ENCODE data around the gene ATP1A1. TPM values are rescaled to one million over a fixed set of nuclear protein-coding genes. Genes with fewer than 3 reads are reported as not detected.

Gene ATP1A1
- total RNA-seq, 2 donors from 2014 or later = 259 to 313 TPM

- Mint-ChIP-seq H3K27me3 (no peaks in the 10 kb centered on the region), H3K4me3 (peak overlapping the region; percentile 72), H3K4me1 (peaks cover 34% of the 10 kb centered on the region), H3K27ac (peak overlapping the region; percentile 75), H3K36me3 (ENCODE audit: low read depth) (peaks cover 7% of the 10 kb centered on the region)
- DNase-seq = no peak
- no peaks in the 10 kb centered on the region for H3K9me3 ChIP-seq (ENCODE audit: control insufficient read depth, low read length, poor library complexity, severe bottlenecking)
- no peak for ATAC-seq
Measured at GRCh38 chr1:116392717-116393404, 19.8 kb downstream of the ATP1A1 start.

DNA sequence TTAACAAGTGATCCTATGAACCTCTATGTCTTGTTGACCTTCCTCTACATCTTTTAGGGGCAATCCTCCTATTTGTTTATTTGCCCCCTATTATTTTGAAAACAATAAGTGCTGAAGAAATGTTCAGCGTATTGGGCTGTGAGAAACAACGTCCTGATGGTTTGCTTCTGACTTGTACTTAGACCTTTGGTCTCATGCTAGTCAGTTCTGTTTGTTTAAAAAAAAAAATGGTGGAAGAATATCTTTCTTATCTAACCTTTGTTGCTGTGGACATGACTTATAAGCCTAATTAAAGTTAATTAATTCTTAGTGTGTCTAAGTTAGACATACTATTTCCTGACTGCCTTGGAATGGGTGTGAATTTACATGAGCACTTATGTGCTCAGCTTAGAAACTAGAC, 20.7 kb downstream of the ATP1A1 start:
- peaks cover 25% of the 10 kb centered on the region for H3K4me1 Mint-ChIP-seq
- no peak for DNase-seq
- H3K36me3 Mint-ChIP-seq (ENCODE audit: low read depth) = peaks cover 8% of the 10 kb centered on the region
- no peak for ATAC-seq
- no peak overlapping the region for H3K4me3 Mint-ChIP-seq
- peak overlapping the region; percentile 75 for H3K27ac Mint-ChIP-seq
- H3K9me3 ChIP-seq (ENCODE audit: control insufficient read depth, low read length, poor library complexity, severe bottlenecking) = no peaks in the 10 kb centered on the region
- H3K27me3 Mint-ChIP-seq = no peaks in the 10 kb centered on the region

GRCh38 chr1:116394270-116394669, 21.2 kb downstream of the ATP1A1 start:
- no peaks in the 10 kb centered on the region for H3K27me3 Mint-ChIP-seq
- DNase-seq = no peak
- H3K27ac Mint-ChIP-seq = peak overlapping the region; percentile 75
- no peaks in the 10 kb centered on the region for H3K9me3 ChIP-seq (ENCODE audit: control insufficient read depth, low read length, poor library complexity, severe bottlenecking)
- peaks cover 8% of the 10 kb centered on the region for H3K36me3 Mint-ChIP-seq (ENCODE audit: low read depth)
- no peak for ATAC-seq
- H3K4me3 Mint-ChIP-seq = no peak overlapping the region
- H3K4me1 Mint-ChIP-seq = peaks cover 22% of the 10 kb centered on the region

GRCh38 chr1:116396769-116397168, 23.7 kb downstream of the ATP1A1 start:
- Mint-ChIP-seq H3K4me1 (peaks cover 16% of the 10 kb centered on the region), H3K4me3 (no peak overlapping the region), H3K27me3 (no peaks in the 10 kb centered on the region), H3K36me3 (ENCODE audit: low read depth) (peaks cover 9% of the 10 kb centered on the region), H3K27ac (peak overlapping the region; percentile 75)
- ATAC-seq (no peak), DNase-seq (no peak)
- H3K9me3 ChIP-seq (ENCODE audit: control insufficient read depth, low read length, poor library complexity, severe bottlenecking) = no peaks in the 10 kb centered on the region

DNA sequence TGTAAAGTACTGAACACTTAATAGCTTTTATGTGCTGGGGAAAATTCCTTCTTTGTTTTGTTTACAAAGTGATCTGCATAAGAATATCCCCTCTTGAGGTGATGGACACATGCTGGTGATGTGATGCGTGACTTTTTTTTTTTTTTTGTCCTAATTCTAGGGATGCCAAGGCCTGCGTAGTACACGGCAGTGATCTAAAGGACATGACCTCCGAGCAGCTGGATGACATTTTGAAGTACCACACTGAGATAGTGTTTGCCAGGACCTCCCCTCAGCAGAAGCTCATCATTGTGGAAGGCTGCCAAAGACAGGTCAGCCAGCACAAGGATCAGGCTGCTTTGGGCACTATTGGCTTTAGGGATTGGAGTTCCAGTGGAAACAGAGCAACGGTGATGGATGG, 24.7 kb downstream of the ATP1A1 start:
- no peaks in the 10 kb centered on the region for H3K9me3 ChIP-seq (ENCODE audit: control insufficient read depth, low read length, poor library complexity, severe bottlenecking)
- ATAC-seq (no peak), DNase-seq (no peak)
- H3K4me1 Mint-ChIP-seq = peaks cover 16% of the 10 kb centered on the region
- H3K4me3 Mint-ChIP-seq = no peak overlapping the region
- H3K27me3 Mint-ChIP-seq = no peaks in the 10 kb centered on the region
- H3K27ac Mint-ChIP-seq = peak overlapping the region; percentile 75
- H3K36me3 Mint-ChIP-seq (ENCODE audit: low read depth) = peaks cover 14% of the 10 kb centered on the region

- H3K4me3 Mint-ChIP-seq = peak overlapping the region; percentile 45
- peaks cover 17% of the 10 kb centered on the region for H3K36me3 Mint-ChIP-seq (ENCODE audit: low read depth)
- DNase-seq (no peak), ATAC-seq (no peak)
- peaks cover 17% of the 10 kb centered on the region for H3K4me1 Mint-ChIP-seq
- no peaks in the 10 kb centered on the region for H3K9me3 ChIP-seq (ENCODE audit: control insufficient read depth, low read length, poor library complexity, severe bottlenecking)
- H3K27ac Mint-ChIP-seq = peak overlapping the region; percentile 91
- H3K27me3 Mint-ChIP-seq = no peaks in the 10 kb centered on the region
Measured at GRCh38 chr1:116400780-116401179, 27.7 kb downstream of the ATP1A1 start.

- DNase-seq = no peak
- no peaks in the 10 kb centered on the region for H3K9me3 ChIP-seq (ENCODE audit: control insufficient read depth, low read length, poor library complexity, severe bottlenecking)
- no peak for ATAC-seq
- peak overlapping the region; percentile 91 for H3K27ac Mint-ChIP-seq
- peaks cover 21% of the 10 kb centered on the region for H3K4me1 Mint-ChIP-seq
- peaks cover 21% of the 10 kb centered on the region for H3K36me3 Mint-ChIP-seq (ENCODE audit: low read depth)
- no peaks in the 10 kb centered on the region for H3K27me3 Mint-ChIP-seq
- H3K4me3 Mint-ChIP-seq = no peak overlapping the region
Measured at GRCh38 chr1:116401646-116402176, 28.7 kb downstream of the ATP1A1 start.

DNA sequence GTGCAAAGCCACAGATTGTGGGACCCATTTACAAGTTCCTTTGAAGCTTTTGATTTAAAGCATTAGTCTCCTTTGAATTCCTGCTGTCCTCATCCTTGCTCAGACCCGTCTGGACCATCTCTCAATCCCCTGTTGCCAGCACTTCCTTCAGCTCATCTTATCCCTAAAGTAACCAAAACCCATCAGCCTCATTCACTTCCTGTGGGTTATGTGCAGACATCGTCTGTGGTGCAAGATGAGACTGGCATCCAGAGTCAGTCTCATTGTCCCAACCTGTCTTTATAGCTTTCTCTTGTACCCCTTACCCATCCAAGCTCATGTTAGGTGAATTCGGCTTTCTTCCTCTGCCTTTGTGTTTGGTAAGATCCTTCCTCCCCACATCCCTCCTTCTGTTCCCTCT, 29.3 kb downstream of the ATP1A1 start:
- DNase-seq (no peak), ATAC-seq (no peak)
- peaks cover 24% of the 10 kb centered on the region for H3K4me1 Mint-ChIP-seq
- H3K36me3 Mint-ChIP-seq (ENCODE audit: low read depth) = peaks cover 24% of the 10 kb centered on the region
- H3K4me3 Mint-ChIP-seq = no peak overlapping the region
- no peaks in the 10 kb centered on the region for H3K27me3 Mint-ChIP-seq
- no peaks in the 10 kb centered on the region for H3K9me3 ChIP-seq (ENCODE audit: control insufficient read depth, low read length, poor library complexity, severe bottlenecking)
- peak overlapping the region; percentile 91 for H3K27ac Mint-ChIP-seq

DNA sequence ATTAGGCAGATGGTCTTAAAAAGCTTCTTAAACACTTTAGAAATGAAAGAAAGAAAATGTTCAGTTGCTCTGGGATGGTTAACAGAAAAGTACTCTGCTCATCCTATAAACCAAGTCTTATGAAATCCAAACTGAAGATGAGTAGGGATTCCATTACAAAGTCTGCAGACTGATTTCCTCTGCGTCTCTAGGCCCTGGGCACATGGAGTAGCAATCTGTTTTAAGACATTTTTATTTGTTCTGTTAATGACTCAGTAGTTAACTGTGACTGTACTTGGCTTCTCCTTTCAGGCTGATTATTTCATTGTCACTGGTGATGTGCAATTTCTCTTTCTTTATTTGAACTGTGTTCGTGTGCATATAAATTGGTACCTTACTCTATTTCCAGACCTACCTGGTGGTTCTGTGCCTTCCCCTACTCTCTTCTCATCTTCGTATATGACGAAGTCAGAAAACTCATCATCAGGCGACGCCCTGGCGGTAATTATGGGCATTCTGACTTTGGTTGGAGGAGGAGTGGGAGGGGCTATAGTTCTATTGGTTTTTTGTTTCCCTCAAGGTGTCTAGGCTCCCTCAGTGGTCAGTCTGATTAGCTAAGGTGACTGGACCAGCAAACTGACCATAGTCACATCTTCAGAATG, 30.6 kb downstream of the ATP1A1 start:
- H3K9me3 ChIP-seq (ENCODE audit: control insufficient read depth, low read length, poor library complexity, severe bottlenecking) = no peaks in the 10 kb centered on the region
- Mint-ChIP-seq H3K27ac (peak overlapping the region; percentile 91), H3K4me3 (no peak overlapping the region), H3K4me1 (peaks cover 30% of the 10 kb centered on the region), H3K36me3 (ENCODE audit: low read depth) (peaks cover 22% of the 10 kb centered on the region), H3K27me3 (no peaks in the 10 kb centered on the region)
- DNase-seq (no peak), ATAC-seq (no peak)

GRCh38 chr1:116404699-116405098, 31.7 kb downstream of the ATP1A1 start:
- H3K36me3 Mint-ChIP-seq (ENCODE audit: low read depth) = peaks cover 21% of the 10 kb centered on the region

DNA sequence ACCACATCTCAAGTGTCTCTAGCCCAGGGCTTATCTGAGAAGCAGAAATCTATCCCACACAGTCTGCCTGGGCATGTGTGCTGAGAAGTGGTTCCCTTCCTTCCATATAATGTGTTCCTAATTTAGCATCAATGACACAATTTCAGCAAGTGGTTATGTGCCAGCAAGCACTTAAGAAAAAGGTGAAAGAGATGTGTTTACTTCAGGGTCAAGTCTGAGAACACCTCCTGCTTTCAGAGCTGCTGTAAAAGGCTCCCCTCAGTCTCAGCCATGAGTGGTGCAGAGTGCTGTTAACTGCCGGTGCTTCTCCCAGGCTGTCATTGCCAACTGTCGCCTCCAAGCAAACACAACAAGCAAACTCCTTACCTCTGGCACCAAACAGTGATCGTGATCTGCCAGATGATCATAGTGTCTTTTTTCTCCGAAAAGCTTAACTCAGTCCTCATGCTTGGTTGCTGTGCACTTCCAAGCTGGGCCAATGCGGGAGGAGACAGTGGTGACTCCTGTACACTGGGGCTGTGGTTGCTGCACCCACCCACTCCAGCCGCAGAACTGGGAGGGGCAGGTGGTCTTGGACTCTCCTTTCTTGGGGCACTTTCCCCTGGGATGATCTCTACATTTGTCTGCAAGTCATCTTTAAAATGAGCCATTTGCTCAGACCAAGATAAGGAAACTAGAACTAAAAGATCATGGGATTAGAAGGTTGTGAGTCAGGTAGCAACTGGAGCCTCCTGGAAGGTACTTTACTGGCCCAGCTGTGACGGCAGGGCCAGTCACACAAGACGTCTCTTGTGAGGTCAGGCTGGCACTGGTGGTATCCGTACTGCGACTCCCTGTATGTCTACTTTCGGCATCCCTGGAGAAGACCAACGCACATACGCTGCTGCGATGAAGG, 32.4 kb downstream of the ATP1A1 start:
- H3K9me3 ChIP-seq (ENCODE audit: control insufficient read depth, low read length, poor library complexity, severe bottlenecking) = no peaks in the 10 kb centered on the region
- H3K27me3 Mint-ChIP-seq = no peaks in the 10 kb centered on the region
- H3K4me1 Mint-ChIP-seq = peaks cover 30% of the 10 kb centered on the region
- peak overlapping the region; percentile 80 for H3K27ac Mint-ChIP-seq
- ATAC-seq (no peak), DNase-seq (no peak)
- peaks cover 17% of the 10 kb centered on the region for H3K36me3 Mint-ChIP-seq (ENCODE audit: low read depth)
- no peak overlapping the region for H3K4me3 Mint-ChIP-seq

More at GRCh38 chr1:116404699-116405098, 31.7 kb downstream of the ATP1A1 start:
- Mint-ChIP-seq H3K4me3 (no peak overlapping the region), H3K27ac (no peak overlapping the region), H3K27me3 (no peaks in the 10 kb centered on the region), H3K4me1 (peaks cover 36% of the 10 kb centered on the region)
- DNase-seq = no peak
- no peaks in the 10 kb centered on the region for H3K9me3 ChIP-seq (ENCODE audit: control insufficient read depth, low read length, poor library complexity, severe bottlenecking)
- no peak for ATAC-seq

DNA sequence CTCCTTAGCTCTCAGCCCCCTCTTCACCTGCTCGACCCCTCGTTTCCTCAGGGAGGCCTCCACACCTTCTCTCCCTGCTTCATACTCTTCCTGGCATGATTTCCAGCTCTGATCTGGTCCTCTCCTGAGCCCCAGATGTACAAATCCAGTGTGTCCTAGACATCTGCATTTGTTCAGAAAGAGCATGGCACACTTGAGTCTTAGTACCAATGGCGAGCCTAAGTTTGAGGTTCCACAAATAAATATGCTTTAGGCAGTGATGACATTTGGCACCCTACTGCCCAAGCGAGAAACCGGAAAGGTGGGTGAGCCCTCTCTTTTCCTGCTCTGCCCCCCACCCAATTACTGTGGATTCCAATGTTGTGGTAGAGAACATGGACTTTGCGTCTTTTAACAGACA, 34.0 kb downstream of the ATP1A1 start:
- ATAC-seq (no peak), DNase-seq (no peak)
- peaks cover 30% of the 10 kb centered on the region for H3K4me1 Mint-ChIP-seq
- peaks cover 15% of the 10 kb centered on the region for H3K36me3 Mint-ChIP-seq (ENCODE audit: low read depth)
- H3K9me3 ChIP-seq (ENCODE audit: control insufficient read depth, low read length, poor library complexity, severe bottlenecking) = no peaks in the 10 kb centered on the region
- no peaks in the 10 kb centered on the region for H3K27me3 Mint-ChIP-seq
- H3K4me3 Mint-ChIP-seq = peak overlapping the region; percentile 22
- peak overlapping the region; percentile 80 for H3K27ac Mint-ChIP-seq

DNA sequence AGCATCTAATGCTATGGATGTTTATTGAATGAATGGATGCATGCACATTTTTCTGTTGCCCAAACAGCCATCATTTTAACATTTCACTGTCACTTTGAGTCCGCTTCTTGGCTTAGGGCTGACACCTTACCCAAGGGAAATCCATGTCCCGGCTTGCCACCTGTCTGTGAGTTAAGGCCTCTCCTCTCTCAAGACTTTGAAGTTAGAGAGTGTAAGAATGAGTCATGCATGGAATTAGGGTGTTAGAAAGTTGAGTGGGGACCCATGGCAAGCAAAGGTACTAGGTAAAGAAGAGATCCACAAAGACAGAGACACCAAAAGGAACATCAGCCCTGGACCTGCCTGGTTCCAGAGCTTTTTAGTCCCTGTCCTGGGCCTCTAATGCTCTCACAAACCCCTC, 35.1 kb downstream of the ATP1A1 start:
- no peaks in the 10 kb centered on the region for H3K27me3 Mint-ChIP-seq
- peaks cover 25% of the 10 kb centered on the region for H3K4me1 Mint-ChIP-seq
- H3K9me3 ChIP-seq (ENCODE audit: control insufficient read depth, low read length, poor library complexity, severe bottlenecking) = no peaks in the 10 kb centered on the region
- H3K27ac Mint-ChIP-seq = no peak overlapping the region
- H3K36me3 Mint-ChIP-seq (ENCODE audit: low read depth) = peaks cover 10% of the 10 kb centered on the region
- DNase-seq = no peak
- ATAC-seq = no peak
- H3K4me3 Mint-ChIP-seq = no peak overlapping the region

All from T-helper 17 cell (primary cell).